Astrocyte (in vitro differentiated cells and primary cell): ENCODE results near the gene ANKMY2. TPM values are rescaled to one million over a fixed set of nuclear protein-coding genes. Genes with fewer than 3 reads are reported as not detected.
A peak's percentile ranks its signal among the peaks of the same experiment; 100 is the strongest.
"Not testable (repeated sequence)": the region's sequence is repeated elsewhere in the genome, so short reads cannot be mapped to it uniquely, and the experiment has no call there.

Experiments used
- DNase-seq: peaks from one replicate; pipeline ENCODE4 v3.0.0-alpha.2; 2010; ENCODE audit warnings: low read depth
- FAIRE-seq: peaks from 2 replicates; lab custom pipeline; 2011; peaks lifted over from hg19 to GRCh38; lab: Jason Lieb, UNC
- H2AFZ ChIP-seq: 2 replicates; pipeline ENCODE4 v1.6.0; 2012; ENCODE audit warnings: low read depth, low read length, inconsistent platforms
- H3K27ac ChIP-seq: 2 replicates; pipeline ENCODE4 v1.5.1; 2011; ENCODE audit warnings: low read depth, low read length, inconsistent platforms
- H3K27me3 ChIP-seq: 2 replicates; pipeline ENCODE4 v1.6.0; 2011; ENCODE audit warnings: low read length, inconsistent platforms; ENCODE audit not compliant: insufficient read depth
- H3K36me3 ChIP-seq: 2 replicates; pipeline ENCODE4 v1.5.1; 2011; ENCODE audit warnings: low read length, inconsistent platforms; ENCODE audit not compliant: insufficient read depth
- H3K4me1 ChIP-seq: 2 replicates; pipeline ENCODE4 v1.5.1; 2011; ENCODE audit warnings: low read length, inconsistent platforms; ENCODE audit not compliant: insufficient read depth
- H3K4me2 ChIP-seq: 2 replicates; pipeline ENCODE4 v1.6.0; 2012; ENCODE audit warnings: low read length, inconsistent platforms
- H3K4me3 ChIP-seq: 2 replicates; pipeline ENCODE4 v1.5.1; 2011; ENCODE audit warnings: low read depth, mild to moderate bottlenecking, low read length, inconsistent platforms; ENCODE audit not compliant: insufficient read depth
- H3K79me2 ChIP-seq: 2 replicates; pipeline ENCODE4 v1.6.0; 2012; ENCODE audit warnings: mild to moderate bottlenecking, low read length, inconsistent platforms; ENCODE audit not compliant: insufficient read depth
- H3K9ac ChIP-seq: 2 replicates; pipeline ENCODE4 v1.6.0; 2012; ENCODE audit warnings: mild to moderate bottlenecking, low read length, inconsistent platforms
- H3K9me3 ChIP-seq: 2 replicates; pipeline ENCODE4 v1.5.1; 2012; ENCODE audit warnings: low read depth, mild to moderate bottlenecking, low read length, inconsistent platforms; ENCODE audit not compliant: insufficient read depth
- H4K20me1 ChIP-seq: 2 replicates; pipeline ENCODE4 v1.6.0; 2012; ENCODE audit warnings: low read length, inconsistent platforms; ENCODE audit not compliant: insufficient read depth
- H3K27ac Mint-ChIP-seq: one replicate; pipeline ENCODE4 v1.8.0; 2021; ENCODE audit warnings: mild to moderate bottlenecking, mixed read lengths; ENCODE audit not compliant: unreplicated experiment
- H3K27me3 Mint-ChIP-seq: one replicate; pipeline ENCODE4 v1.8.0; 2021; ENCODE audit warnings: low read depth, mixed read lengths; ENCODE audit not compliant: unreplicated experiment
- H3K36me3 Mint-ChIP-seq: one replicate; pipeline ENCODE4 v1.8.0; 2021; ENCODE audit warnings: low read depth, mixed read lengths; ENCODE audit not compliant: unreplicated experiment
- H3K4me1 Mint-ChIP-seq: one replicate; pipeline ENCODE4 v1.8.0; 2021; ENCODE audit warnings: low read depth, mixed read lengths; ENCODE audit not compliant: unreplicated experiment
- H3K4me3 Mint-ChIP-seq: one replicate; pipeline ENCODE4 v1.8.0; 2021; ENCODE audit warnings: mild to moderate bottlenecking, moderate library complexity, mixed read lengths; ENCODE audit not compliant: unreplicated experiment
- H3K9me3 Mint-ChIP-seq: one replicate; pipeline ENCODE4 v1.8.0; 2021; ENCODE audit warnings: mild to moderate bottlenecking, mixed read lengths; ENCODE audit not compliant: unreplicated experiment
- CTCF ChIP-seq: IDR thresholded peaks from 2 replicates; pipeline ENCODE4 v1.5.1; 2011; ENCODE audit warnings: low read depth, mild to moderate bottlenecking, inconsistent platforms, low read length, moderate library complexity; ENCODE audit not compliant: insufficient read depth
- EZH2 ChIP-seq: IDR thresholded peaks from 2 replicates; pipeline ENCODE4 v1.6.1; 2012; ENCODE audit warnings: mild to moderate bottlenecking, low read length, inconsistent platforms; ENCODE audit not compliant: insufficient read depth
- total RNA-seq: library from RNA; stranded (reverse); gene quantifications from 2 replicates; pipeline ENCODE4 v1.2.1, GENCODE V29; 2021

Gene ANKMY2
- total RNA-seq, 1 donor from 2014 or later = 21.9 TPM

DNA sequence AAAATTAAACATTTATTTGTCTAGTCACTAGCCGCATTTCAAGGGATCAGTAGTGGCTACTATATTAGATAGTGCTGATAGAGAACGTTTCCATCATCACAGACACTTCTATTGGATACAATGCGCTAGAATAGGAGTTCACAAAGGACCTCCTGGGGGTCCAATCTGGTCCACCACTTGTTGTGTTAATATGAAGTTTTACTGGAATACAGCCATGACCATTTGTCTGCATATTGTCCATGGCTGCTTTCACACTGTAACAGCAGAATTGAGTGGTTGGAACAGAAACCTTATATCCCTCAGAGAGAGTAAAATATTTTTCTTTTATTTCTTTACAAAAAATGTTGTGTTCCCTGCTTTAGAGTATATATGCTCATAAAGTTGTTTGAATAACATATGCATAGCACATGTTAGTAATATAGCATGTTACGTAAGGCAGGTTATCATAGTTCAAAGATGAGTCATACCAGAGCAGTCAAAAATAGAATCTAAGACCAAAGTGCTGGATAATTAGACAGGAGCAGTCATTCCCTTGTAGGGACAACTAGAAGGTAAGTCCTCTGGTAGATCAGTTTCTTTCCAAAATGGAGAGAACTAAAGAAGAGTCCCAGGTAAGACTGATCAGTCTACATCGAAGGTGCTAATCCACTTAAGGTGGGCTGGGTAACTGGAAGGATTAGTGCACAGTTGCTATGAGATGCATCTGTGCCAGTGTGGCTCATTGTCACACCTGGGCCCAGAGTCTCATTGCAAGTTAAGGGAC, 15.3 kb upstream of the ANKMY2 start:
- Histone ChIP-seq H3K4me1 (peaks cover 15% of the 10 kb centered on the region), H3K9me3 (no peaks in the 10 kb centered on the region), H3K9ac (no peak overlapping the region), H3K4me3 (no peak overlapping the region), H3K4me2 (peak overlapping the region; percentile 69), H3K27ac (peak overlapping the region; percentile 43), H3K36me3 (peaks cover 2% of the 10 kb centered on the region), H3K79me2 (peaks cover 97% of the 10 kb centered on the region), H3K27me3 (no peaks in the 10 kb centered on the region), H4K20me1 (peaks cover 28% of the 10 kb centered on the region), H2AFZ (no peak overlapping the region)
- DNase-seq = peak; percentile 71
- Mint-ChIP-seq H3K4me3 (peak overlapping the region; percentile 42), H3K27ac (peak overlapping the region; percentile 23), H3K36me3 (peaks cover 1% of the 10 kb centered on the region), H3K4me1 (peaks cover 27% of the 10 kb centered on the region), H3K9me3 (no peaks in the 10 kb centered on the region), H3K27me3 (no peaks in the 10 kb centered on the region)
- peak; percentile 75 for FAIRE-seq
- TF ChIP-seq EZH2 = no peak
- no peak for TF ChIP-seq CTCF

DNA sequence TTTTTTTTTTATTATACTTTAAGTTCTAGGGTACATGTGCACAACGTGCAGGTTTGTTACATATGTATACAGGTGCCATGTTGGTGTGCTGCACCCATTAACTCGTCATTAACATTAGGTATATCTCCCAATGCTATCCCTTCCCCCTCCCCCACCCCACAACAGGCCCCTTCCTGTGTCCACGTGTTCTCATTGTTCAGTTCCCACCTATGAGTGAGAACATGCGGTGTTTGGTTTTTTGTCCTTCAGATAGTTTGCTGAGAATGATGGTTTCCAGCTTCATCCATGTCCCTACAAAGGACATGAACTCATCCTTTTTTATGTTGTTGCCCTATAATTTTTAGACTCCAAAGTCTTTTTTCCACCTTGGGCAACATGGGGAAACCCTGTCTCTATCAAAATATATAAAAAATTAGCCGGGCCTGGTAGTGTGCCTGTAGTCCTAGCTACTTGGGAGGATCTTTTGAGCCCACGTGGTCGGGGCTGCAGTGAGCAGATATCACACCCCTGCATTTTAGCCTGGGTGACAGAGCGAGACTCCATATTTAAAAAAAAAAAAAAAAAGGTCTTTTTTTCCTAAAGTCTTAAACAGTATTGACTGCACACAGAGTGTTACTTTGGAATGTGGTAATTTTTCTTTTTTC, 14.4 kb upstream of the ANKMY2 start:
- DNase-seq, H3K9me3 Mint-ChIP-seq, H3K27ac Mint-ChIP-seq, H2AFZ ChIP-seq, H3K4me3 Mint-ChIP-seq, FAIRE-seq, H3K27me3 ChIP-seq, H3K9me3 ChIP-seq, H3K27me3 Mint-ChIP-seq, H3K36me3 ChIP-seq, H3K4me3 ChIP-seq, H3K9ac ChIP-seq, H3K36me3 Mint-ChIP-seq, H3K4me2 ChIP-seq, H3K27ac ChIP-seq: not testable (repeated sequence)
- peaks cover 15% of the 10 kb centered on the region for H3K4me1 ChIP-seq
- peaks cover 29% of the 10 kb centered on the region for H3K4me1 Mint-ChIP-seq
- peaks cover 32% of the 10 kb centered on the region for H4K20me1 ChIP-seq
- peaks cover 99% of the 10 kb centered on the region for H3K79me2 ChIP-seq

GRCh38 chr7:16657656-16658279, 12.2 kb upstream of the ANKMY2 start:
- Histone ChIP-seq H3K79me2 (peaks cover 99% of the 10 kb centered on the region), H3K4me3 (no peak overlapping the region), H3K9ac (no peak overlapping the region), H2AFZ (no peak overlapping the region), H3K4me2 (peak overlapping the region; percentile 40), H3K27me3 (no peaks in the 10 kb centered on the region), H4K20me1 (peaks cover 41% of the 10 kb centered on the region), H3K36me3 (no peaks in the 10 kb centered on the region), H3K27ac (peak overlapping the region; percentile 39), H3K9me3 (no peaks in the 10 kb centered on the region), H3K4me1 (peaks cover 15% of the 10 kb centered on the region)
- Mint-ChIP-seq H3K9me3 (no peaks in the 10 kb centered on the region), H3K27ac (peak overlapping the region; percentile 93), H3K27me3 (no peaks in the 10 kb centered on the region), H3K36me3 (peaks cover 2% of the 10 kb centered on the region), H3K4me3 (peak overlapping the region; percentile 74), H3K4me1 (peaks cover 29% of the 10 kb centered on the region)
- TF ChIP-seq CTCF = peak; percentile 14
- TF ChIP-seq EZH2 = no peak
- peak; percentile 47 for FAIRE-seq
- peak; percentile 76 for DNase-seq
